ENCODE results near the gene IFT88. TPM values are rescaled to one million over a fixed set of nuclear protein-coding genes. Genes with fewer than 3 reads are reported as not detected.

IFT88 gene
- total RNA-seq, 2 experiments from 2014 or later = 9.0 to 9.5 TPM

GRCh38 chr13:20709369-20709768 lies 142.4 kb downstream of the IFT88 start:
- DNase-seq (no peak), ATAC-seq (ENCODE audit: poor library complexity) (no peak)
- POLR2A ChIA-PET = no interaction called here
- TF ChIP-seq CTCF (IDR thresholded peaks at IDR 0.05) = no peak
- Mint-ChIP-seq H3K4me3 (no peak overlapping the region), H3K9me3 (no peaks in the 10 kb centered on the region), H3K27ac (no peak overlapping the region), H3K27me3 (peaks cover 4% of the 10 kb centered on the region), H3K4me1 (ENCODE audit: low read depth) (peaks cover 11% of the 10 kb centered on the region), H3K36me3 (ENCODE audit: low read depth) (no peaks in the 10 kb centered on the region)
- CTCF ChIA-PET = no interaction called here
- H3K4me3 ChIP-seq (ENCODE audit: low read length) = no peak overlapping the region
- no peak overlapping the region for H3K27ac ChIP-seq (ENCODE audit: low read depth in 1 of 2, low read length in 2 of 2)
- no peaks in the 10 kb centered on the region for H3K27me3 ChIP-seq (ENCODE audit: control insufficient read depth in 1 of 2, insufficient read depth in 2 of 2, low read length in 2 of 2)
- intact Hi-C loops (cut with DNase I, micrococcal nuclease) = loop anchor here (5.0 to 10.0 kb wide), 4 partner anchors 185 to 585 kb away; partner anchors contain the start of genes CRYL1 (in 1 of the 2) and GJB2 (in 1 of the 2)
- H3K36me3 ChIP-seq (ENCODE audit: insufficient read depth, low read length) = no peaks in the 10 kb centered on the region
- H3K4me1 ChIP-seq (ENCODE audit: insufficient read depth, low read length) = peaks cover 15% of the 10 kb centered on the region
- no peaks in the 10 kb centered on the region for H3K9me3 ChIP-seq (ENCODE audit: control insufficient read depth in 1 of 2, insufficient read depth in 1 of 2, low read length in 2 of 2)

- CTCF ChIA-PET = no interaction called here
These were observed 142.8 kb downstream of the IFT88 start for GRCh38 chr13:20709782-20710181.

GRCh38 chr13:20711301-20712044 lies 144.5 kb downstream of the IFT88 start:
- no peak for DNase-seq
- no peaks in the 10 kb centered on the region for H3K9me3 Mint-ChIP-seq
- peaks cover 11% of the 10 kb centered on the region for H3K4me1 Mint-ChIP-seq (ENCODE audit: low read depth)
- H3K9me3 ChIP-seq (ENCODE audit: control insufficient read depth in 1 of 2, insufficient read depth in 1 of 2, low read length in 2 of 2) = no peaks in the 10 kb centered on the region
- H3K27me3 ChIP-seq (ENCODE audit: control insufficient read depth in 1 of 2, insufficient read depth in 2 of 2, low read length in 2 of 2) = no peaks in the 10 kb centered on the region
- H3K27ac ChIP-seq (ENCODE audit: low read depth in 1 of 2, low read length in 2 of 2) = no peak overlapping the region
- peaks cover 11% of the 10 kb centered on the region for H3K4me1 ChIP-seq (ENCODE audit: insufficient read depth, low read length)
- TF ChIP-seq CTCF (IDR thresholded peaks at IDR 0.05) = no peak
- ATAC-seq (ENCODE audit: poor library complexity) = no peak
- no peak overlapping the region for H3K27ac Mint-ChIP-seq
- no peaks in the 10 kb centered on the region for H3K36me3 Mint-ChIP-seq (ENCODE audit: low read depth)
- ChIA-PET POLR2A (interaction anchor here (1.0 kb wide), 1 partner anchor 9 kb away, joined by 3 read pairs; no protein-coding TSS in a partner anchor), CTCF (no interaction called here)
- intact Hi-C loops (cut with DNase I, micrococcal nuclease) = loop anchor here (1.0 to 5.0 kb wide), 6 partner anchors 61 to 766 kb away; partner anchors contain the start of gene EEF1AKMT1 (in 1 of the 2)
- no peak overlapping the region for H3K4me3 ChIP-seq (ENCODE audit: low read length)
- H3K4me3 Mint-ChIP-seq = no peak overlapping the region
- peaks cover 9% of the 10 kb centered on the region for H3K27me3 Mint-ChIP-seq
- H3K36me3 ChIP-seq (ENCODE audit: insufficient read depth, low read length) = no peaks in the 10 kb centered on the region

More at GRCh38 chr13:20709782-20710181, 142.8 kb downstream of the IFT88 start:
- no peak for TF ChIP-seq CTCF (IDR thresholded peaks at IDR 0.05)
- H3K27me3 Mint-ChIP-seq = peaks cover 6% of the 10 kb centered on the region
- Histone ChIP-seq H3K4me1 (ENCODE audit: insufficient read depth, low read length) (peaks cover 11% of the 10 kb centered on the region), H3K36me3 (ENCODE audit: insufficient read depth, low read length) (no peaks in the 10 kb centered on the region), H3K27me3 (ENCODE audit: control insufficient read depth in 1 of 2, insufficient read depth in 2 of 2, low read length in 2 of 2) (no peaks in the 10 kb centered on the region), H3K4me3 (ENCODE audit: low read length) (no peak overlapping the region), H3K27ac (ENCODE audit: low read depth in 1 of 2, low read length in 2 of 2) (no peak overlapping the region), H3K9me3 (ENCODE audit: control insufficient read depth in 1 of 2, insufficient read depth in 1 of 2, low read length in 2 of 2) (no peaks in the 10 kb centered on the region)
- no peaks in the 10 kb centered on the region for H3K36me3 Mint-ChIP-seq (ENCODE audit: low read depth)
- DNase-seq = no peak
- POLR2A ChIA-PET = no interaction called here
- no peak overlapping the region for H3K27ac Mint-ChIP-seq
- H3K4me3 Mint-ChIP-seq = no peak overlapping the region
- H3K4me1 Mint-ChIP-seq (ENCODE audit: low read depth) = peaks cover 11% of the 10 kb centered on the region
- intact Hi-C loops (cut with DNase I, micrococcal nuclease) = loop anchor here (5.0 to 10.0 kb wide), 5 partner anchors 185 to 768 kb away; partner anchors contain the start of genes CRYL1 (in 1 of the 2) and GJB2 (in 1 of the 2)
- no peak for ATAC-seq (ENCODE audit: poor library complexity)
- H3K9me3 Mint-ChIP-seq = no peaks in the 10 kb centered on the region

Measured in CD4-positive, alpha-beta T cell (primary cell).